HG03060 (cell line): ENCODE results near the gene LAMC3.

ENCODE experiments used
- ATAC-seq: cut with Tn5 transposase; IDR thresholded peaks from one replicate; pipeline ENCODE4 v1.9.1; 2021; ENCODE audit warnings: low read depth, moderate number of reproducible peaks; ENCODE audit not compliant: unreplicated experiment

LAMC3 gene

DNA sequence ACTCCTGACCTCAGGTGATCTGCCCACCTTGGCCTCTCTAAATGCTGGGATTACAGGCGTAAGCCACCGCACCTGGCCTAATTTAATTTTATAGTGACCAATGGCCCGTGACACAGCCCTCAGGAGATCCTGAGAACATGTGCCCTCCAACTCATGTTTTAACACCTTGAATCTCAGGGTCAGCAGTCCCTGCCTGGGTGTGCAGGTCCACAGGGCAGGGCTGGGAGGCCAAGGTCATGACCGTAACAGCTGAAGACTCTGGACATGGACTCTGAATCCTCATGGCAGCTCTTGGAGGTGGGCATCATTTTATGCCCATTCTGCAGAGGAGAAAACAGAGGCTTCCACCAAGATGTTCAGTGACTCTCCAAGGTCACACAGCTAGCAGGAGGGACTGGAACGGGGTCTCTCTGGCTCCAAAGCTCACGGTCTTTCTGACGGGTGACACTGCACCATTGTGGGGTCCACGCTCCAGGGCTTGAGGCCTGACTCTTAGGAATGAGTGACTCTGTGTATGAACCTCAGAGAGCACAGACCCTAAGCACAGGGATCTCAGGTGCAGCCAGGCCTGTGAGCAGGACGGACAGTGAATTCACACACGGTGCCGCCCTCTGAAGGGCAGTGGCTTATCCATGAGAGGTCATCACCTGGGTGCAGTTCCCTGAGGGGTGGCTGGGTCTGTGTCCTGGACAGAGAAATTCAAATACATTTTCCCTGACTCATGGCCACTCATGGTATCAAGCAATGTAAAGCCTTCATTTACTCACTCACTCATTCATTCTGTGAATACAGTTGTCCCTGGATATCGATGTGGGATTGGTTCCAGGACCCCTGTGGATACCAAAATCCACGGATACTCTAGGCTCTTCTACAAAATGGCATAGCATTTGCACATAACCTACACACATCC is 32.8 kb upstream of the LAMC3 start:
- ATAC-seq: no peak

- no peak for ATAC-seq
These were observed 31.2 kb upstream of the LAMC3 start for GRCh38 chr9:130977811-130978221.

DNA sequence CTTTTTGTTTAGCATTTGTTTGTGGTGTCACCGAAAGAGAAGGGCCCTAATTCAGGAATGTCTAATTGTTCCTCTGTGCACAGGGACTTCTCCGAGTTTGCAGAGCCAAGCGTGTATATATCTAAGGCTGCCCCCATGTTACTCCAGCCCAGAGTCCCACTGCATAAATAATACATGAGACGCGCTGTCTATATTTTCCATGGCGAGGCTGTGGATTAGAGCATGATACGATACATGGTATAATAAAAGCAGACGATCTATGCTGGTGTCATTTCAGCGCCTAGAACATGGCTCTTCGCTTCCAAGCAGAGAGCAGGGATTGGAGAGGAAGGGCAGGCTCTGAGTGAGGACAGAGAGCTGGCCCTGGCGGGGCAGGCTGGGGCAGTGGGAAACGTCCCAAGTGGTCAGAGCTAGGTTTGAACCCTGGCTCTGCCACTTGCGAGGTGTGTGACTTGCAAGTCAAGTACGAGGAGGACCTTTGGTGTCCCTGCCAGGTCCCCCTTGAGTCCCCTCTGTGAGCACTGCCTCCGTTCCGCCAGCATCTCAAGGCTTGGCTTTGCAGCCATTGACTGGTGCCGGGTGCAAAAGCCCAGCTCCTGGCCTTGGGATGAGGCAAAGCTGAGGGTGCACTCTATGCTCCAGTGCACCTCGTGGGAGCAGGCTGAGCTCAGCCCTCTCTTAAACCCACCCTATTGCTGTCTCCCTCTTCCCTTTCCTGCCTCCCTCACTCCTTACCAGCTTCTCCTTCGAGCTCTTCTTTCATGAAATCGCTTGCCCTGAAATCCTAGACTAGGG is 29.2 kb upstream of the LAMC3 start:
- no peak for ATAC-seq

DNA sequence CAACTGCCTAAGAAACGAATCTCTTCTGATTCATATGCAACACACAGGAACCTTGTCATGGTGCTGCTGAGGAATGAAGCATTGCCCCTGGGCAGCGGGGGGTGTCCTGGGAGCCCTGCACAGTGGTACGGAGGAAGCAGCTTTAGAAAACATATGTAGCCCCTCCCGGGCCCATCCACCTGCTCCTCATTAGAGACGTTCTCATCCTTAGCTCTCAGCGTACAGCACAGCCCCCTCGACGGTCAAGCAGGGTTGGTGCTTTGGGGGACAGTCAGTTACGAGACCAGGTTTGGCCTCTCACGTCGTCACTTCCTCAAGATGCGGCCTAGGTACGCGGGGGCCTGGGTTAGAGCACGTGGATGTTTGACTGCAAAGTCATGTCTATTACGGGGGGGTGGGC is 28.4 kb upstream of the LAMC3 start:
- no peak for ATAC-seq

DNA sequence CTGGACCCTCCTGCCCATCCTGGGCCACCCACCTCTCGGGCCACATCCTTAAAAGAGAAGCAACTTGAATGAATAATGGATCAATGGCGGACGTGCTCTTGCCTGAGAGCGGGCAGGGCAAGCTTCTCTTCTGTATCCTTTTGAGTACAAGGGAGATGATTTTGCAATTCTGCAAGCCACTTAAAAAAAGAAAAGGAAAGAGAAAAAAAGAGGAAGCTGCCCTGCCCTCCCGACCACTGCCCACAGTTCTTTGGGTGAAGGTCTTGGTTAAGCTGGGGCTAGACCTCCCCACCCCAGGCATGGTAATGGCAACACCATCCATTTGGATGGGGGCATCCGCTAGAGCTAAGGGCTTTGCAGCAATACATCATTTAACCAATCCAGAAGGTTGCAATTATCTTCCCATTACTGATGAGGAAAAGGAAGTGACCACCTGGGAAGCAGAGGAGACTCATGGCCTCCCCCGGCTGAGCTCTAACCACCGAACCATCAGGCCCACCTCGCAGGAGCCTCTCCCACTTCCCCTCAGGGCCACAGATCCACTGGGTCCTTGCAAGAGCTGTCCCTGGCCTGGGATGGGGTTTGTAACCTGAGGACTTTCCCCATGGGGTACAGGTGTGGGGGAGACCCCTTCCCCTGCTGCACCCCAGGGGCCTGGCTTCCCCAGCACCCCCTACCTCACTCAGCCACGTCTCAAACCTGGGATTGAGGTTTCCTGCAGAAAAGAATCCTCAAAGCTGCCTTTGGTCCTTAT is 27.8 kb upstream of the LAMC3 start:
- no peak for ATAC-seq

GRCh38 chr9:130981756-130982137 is 27.2 kb upstream of the LAMC3 start:
- ATAC-seq: no peak

DNA sequence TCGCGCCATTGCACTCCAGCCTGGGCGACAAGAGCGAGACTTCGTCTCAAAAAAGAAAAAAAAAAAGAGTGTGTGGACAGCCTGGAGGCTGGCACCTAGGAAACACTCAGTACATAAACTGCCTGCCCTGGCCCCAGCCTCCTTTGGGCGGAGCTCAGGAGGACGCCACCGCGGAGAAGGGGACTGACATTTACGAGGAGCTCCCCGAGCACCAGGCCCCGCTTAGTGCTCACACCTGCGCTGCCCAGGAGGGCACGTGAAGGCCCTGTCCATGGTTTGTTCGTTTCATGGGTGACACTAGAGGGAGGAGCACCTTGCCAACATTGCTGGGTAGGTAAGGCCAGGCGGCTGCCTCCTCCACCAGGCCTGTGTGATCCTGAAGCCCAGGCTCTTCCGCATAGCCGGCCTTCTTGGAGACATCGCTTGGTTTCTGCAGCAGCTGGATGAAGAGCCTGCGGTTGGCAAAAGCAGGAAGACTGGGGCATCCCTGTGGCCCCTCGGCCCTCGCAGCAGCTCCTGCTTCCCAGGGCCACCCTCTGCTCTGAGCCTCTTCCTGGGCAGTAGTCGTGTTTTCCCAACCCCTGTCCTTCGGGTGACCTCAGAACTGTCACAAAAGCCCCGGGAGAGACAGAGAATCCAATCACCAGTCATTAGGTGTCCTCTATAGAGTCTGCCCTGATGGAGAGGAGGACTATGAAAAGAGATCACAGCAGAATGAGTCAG is 26.2 kb upstream of the LAMC3 start:
- no peak for ATAC-seq

- ATAC-seq: no peak
These were observed 25.7 kb upstream of the LAMC3 start for GRCh38 chr9:130983359-130983670.

GRCh38 chr9:130983970-130984369 is 25.0 kb upstream of the LAMC3 start:
- no peak for ATAC-seq

GRCh38 chr9:130984521-130984920 is 24.5 kb upstream of the LAMC3 start:
- ATAC-seq: no peak

DNA sequence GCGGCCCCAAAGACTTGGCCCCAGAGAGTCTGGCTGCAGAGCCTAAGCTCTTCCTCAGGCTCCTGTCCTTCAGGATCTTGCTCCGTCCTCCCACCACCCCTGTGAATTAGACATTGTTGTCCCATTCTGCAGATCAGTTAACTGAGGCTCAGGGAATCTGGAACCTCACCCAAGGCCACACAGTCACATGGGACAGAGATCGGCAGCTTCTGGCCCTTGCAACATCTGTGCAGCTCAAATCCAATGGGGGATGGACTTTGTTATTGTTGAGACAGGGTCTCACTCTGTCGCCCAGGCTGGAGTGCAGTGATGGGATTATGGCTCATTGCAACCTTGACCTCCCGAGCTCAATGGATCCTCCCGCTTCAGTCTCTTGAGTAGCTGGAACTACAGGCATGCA is 23.9 kb upstream of the LAMC3 start:
- ATAC-seq: no peak

- no peak for ATAC-seq
These were observed 23.3 kb upstream of the LAMC3 start for GRCh38 chr9:130985606-130986162.

DNA sequence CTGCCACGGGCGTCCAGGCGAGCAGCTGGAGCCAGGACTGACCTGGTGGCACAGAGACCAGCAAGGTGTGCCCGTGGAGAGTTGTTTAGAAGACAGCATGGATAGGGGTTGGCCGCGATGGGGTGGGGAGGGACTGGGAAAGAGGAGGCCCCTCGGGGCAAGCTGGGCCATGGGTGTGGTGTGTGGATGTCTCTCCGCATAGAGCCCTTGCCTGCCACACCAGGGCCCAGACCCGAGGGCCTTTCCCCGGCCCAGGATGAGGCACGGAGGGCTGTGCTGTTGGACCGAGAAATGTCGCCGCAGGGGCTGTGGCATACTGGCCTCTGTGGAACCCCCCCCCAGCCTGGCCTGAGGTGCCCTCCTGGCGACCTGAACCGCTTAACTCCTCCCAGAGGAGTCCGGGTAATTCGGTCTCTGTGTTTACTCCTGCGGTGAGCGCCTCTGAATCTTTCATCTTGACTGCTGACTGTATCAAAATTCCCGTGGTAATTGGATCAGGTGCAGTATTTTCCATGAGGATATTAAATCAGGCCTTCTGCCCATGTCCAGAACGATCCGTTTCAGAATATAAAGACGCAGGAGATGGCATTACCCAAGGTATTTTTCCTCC is 22.5 kb upstream of the LAMC3 start:
- no peak for ATAC-seq

- ATAC-seq: no peak
These were observed 21.9 kb upstream of the LAMC3 start for GRCh38 chr9:130987054-130987453.

DNA sequence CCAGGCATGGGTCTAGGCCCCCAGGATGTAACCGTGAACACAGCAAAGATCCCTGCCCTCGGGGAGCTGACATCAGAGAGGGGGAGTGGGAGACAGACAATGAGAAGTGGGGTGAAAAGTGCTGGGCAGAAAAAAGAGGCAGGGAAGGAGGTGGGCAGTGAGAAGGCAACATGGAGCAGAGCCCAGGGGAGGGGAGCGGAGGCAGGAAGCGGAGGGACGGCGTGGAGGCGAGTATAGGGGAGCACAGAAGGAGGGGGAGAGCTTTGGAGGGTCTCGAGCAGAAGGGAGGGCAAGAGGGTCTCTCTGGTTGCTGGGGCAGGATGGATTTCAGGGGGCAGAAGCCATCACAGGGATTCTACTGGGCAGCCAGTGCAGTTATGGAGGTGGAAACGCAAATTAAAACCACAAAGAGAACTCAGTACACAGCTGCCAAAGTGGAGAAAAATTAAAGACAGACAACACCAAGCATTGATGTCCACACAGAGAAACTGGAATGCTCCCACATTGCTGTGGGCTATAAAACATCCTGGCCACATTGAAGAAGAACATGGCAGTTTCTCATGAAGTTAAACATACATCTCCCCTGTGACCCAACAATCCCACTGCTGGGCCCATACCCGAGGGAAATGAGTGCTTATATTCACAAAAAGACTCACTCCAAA is 21.1 kb upstream of the LAMC3 start:
- no peak for ATAC-seq

- no peak for ATAC-seq
These were observed 20.6 kb upstream of the LAMC3 start for GRCh38 chr9:130988400-130988747.

DNA sequence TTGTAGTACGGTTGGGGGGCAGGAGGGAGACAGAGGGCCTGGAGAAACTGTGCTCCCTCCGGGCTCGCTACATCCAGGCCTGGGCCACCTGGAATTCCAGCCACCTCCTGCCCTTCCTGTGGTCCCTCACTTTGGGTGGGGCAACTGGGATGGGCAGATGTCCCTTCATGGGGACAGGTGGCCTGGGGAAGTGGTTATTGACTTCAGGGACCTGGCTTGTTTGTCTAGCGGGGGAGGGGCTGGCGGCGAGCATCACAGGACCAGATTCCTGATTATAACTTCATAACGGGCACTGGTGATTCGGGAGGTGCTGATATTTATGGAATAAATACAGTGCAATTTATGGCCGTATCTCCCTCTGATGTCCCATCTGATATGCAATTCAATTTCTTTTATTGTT is 20.1 kb upstream of the LAMC3 start:
- ATAC-seq: no peak

DNA sequence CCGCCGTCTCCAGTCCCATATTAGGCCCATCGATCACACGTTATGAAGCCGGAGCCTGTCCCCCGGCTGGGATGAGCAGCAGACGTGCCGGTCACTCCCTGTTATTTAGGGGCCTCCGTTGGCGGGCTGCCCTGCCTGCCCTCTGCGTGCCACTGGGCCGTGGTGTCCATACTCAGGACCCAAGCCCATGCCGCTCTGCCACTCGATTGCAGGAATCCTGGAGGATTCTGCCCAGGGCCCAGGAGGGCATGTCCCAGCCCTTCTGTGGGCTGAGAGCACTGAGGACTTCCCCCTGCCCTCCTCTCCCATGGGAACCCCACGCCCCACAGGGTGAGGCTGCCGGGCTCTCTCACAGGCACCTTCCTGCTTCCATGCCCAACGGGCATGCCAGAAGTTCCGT is 19.6 kb upstream of the LAMC3 start:
- ATAC-seq: no peak

DNA sequence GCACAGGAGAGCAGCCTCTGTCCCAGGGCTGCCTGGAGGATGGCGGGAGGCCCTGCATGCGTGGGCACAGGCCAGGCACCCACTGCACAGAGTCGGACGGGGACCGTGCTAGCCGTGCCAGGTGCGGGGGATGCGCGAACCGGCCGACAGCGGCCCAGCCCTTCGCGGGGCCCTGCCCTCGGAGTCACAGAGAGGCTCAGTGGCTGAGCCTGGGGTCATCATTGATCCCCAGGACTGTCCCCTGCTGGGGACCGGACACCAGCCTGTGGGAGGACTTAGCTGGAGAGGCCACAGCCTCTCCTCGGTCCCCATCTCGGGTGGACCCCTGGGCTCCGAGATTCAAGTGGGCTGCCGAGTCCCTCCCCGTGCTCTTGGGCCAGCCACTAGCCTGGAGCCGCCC is 19.1 kb upstream of the LAMC3 start:
- ATAC-seq: no peak
